GF-D8 (cell line): ENCODE measurements around the gene TTC12.

Experiments used
- DNase-seq: peaks from one replicate; lab custom pipeline; 2025; lab: John Stamatoyannopoulos, UW

The TTC12 gene

GRCh38 chr11:113329725-113330124 is 15.3 kb downstream of the TTC12 start:
- DNase-seq = no peak

- no peak for DNase-seq
Observed at GRCh38 chr11:113331441-113331840, 17.1 kb downstream of the TTC12 start.

- DNase-seq = no peak
Observed at GRCh38 chr11:113332023-113332422, 17.6 kb downstream of the TTC12 start.

GRCh38 chr11:113332638-113333329 is 18.4 kb downstream of the TTC12 start:
- DNase-seq = no peak

- DNase-seq = no peak
Observed at GRCh38 chr11:113334183-113334582, 19.8 kb downstream of the TTC12 start.

GRCh38 chr11:113338730-113339129 is 24.3 kb downstream of the TTC12 start:
- no peak for DNase-seq

- DNase-seq = no peak
Observed at GRCh38 chr11:113339929-113340589, 25.7 kb downstream of the TTC12 start.

- DNase-seq = no peak
Observed at GRCh38 chr11:113341388-113342165, 27.2 kb downstream of the TTC12 start.

GRCh38 chr11:113345978-113346377 is 31.6 kb downstream of the TTC12 start:
- no peak for DNase-seq

GRCh38 chr11:113349528-113349927 is 35.1 kb downstream of the TTC12 start:
- no peak for DNase-seq

- DNase-seq = no peak
Observed at GRCh38 chr11:113350336-113351067, 36.1 kb downstream of the TTC12 start.

- DNase-seq = no peak
Observed at GRCh38 chr11:113351068-113351450, 36.7 kb downstream of the TTC12 start.

GRCh38 chr11:113351480-113351879 is 37.1 kb downstream of the TTC12 start:
- no peak for DNase-seq

- no peak for DNase-seq
Observed at GRCh38 chr11:113356203-113356602, 41.8 kb downstream of the TTC12 start.

- no peak for DNase-seq
Observed at GRCh38 chr11:113363406-113363805, 49.0 kb downstream of the TTC12 start.

- no peak for DNase-seq
Observed at GRCh38 chr11:113363996-113364641, 49.7 kb downstream of the TTC12 start.

- no peak for DNase-seq
Observed at GRCh38 chr11:113365895-113366294, 51.5 kb downstream of the TTC12 start.

- no peak for DNase-seq
Observed at GRCh38 chr11:113369411-113369810, 55.0 kb downstream of the TTC12 start.

- no peak for DNase-seq
Observed at GRCh38 chr11:113370634-113371033, 56.3 kb downstream of the TTC12 start.

GRCh38 chr11:113372309-113372708 is 57.9 kb downstream of the TTC12 start:
- no peak for DNase-seq

GRCh38 chr11:113373306-113373705 is 58.9 kb downstream of the TTC12 start:
- DNase-seq = no peak
